ENCODE data around the gene VPS36. TPM values are rescaled to one million over a fixed set of nuclear protein-coding genes. Genes with fewer than 3 reads are reported as not detected.

VPS36 gene
- total and polyA plus RNA-seq, 9 of the 15 experiments (the other 6 are each of a cell fraction or from before 2014, with no cell fraction given) = 8.4 to 30.6 (median 23.7) TPM

- intact Hi-C loops (cut with micrococcal nuclease) (no loop called here), in situ Hi-C loops (cut with MboI) (no loop called here)
- Histone ChIP-seq H3K9me3 (replicated peaks; ENCODE audit: control insufficient read depth, insufficient read depth, low read depth, low read length) (no peaks in the 10 kb centered on the region), H3K9me1 (ENCODE audit: control insufficient read depth, insufficient read depth, low read length) (no peaks in the 10 kb centered on the region), H3K79me2 (ENCODE audit: control insufficient read depth, insufficient read depth, low read length) (no peaks in the 10 kb centered on the region), H3K36me3 (ENCODE audit: control insufficient read depth, insufficient read depth, low read length) (peaks cover 49% of the 10 kb centered on the region; the same call in 2 of the 3 replicates), H3K4me2 (ENCODE audit: insufficient read depth, low read length) (no peak overlapping the region), H2AFZ (ENCODE audit: low read depth, low read length) (no peak overlapping the region), H3K27ac (ENCODE audit: extremely low read depth, low read depth, low read length) (no peak overlapping the region), H4K20me1 (replicated peaks; ENCODE audit: control insufficient read depth, insufficient read depth, low read length) (no peaks in the 10 kb centered on the region), H3K9ac (ENCODE audit: insufficient read depth in 1 of 2, low read depth in 2 of 2, low read length in 2 of 2) (no peak overlapping the region), H3K4me1 (replicated peaks in 1 of 2; ENCODE audit: control insufficient read depth in 2 of 2, insufficient read depth in 2 of 2, low read length in 2 of 2) (no peaks in the 10 kb centered on the region), H3K27me3 (ENCODE audit: control insufficient read depth in 2 of 2, insufficient read depth in 2 of 2, low read length in 2 of 2) (no peaks in the 10 kb centered on the region), H3K4me3 (no peak overlapping the region)
- DNase-seq (ENCODE audit: extremely low read depth in 1 of 4, low spot score in 3 of 4) (no peak), FAIRE-seq (no peak), ATAC-seq (no peak)
- BruUV-seq (replicated peaks) = no TSS peak
- CTCF ChIA-PET (ENCODE audit: low intra/inter-chr PET ratio) = no interaction called here
- TF ChIP-seq ZNF561 (CRISPR knock-in tag; conservative IDR thresholded peaks at IDR 0.05) = no peak
- WGBS (ENCODE audit: insufficient coverage, low coverage, missing lambda C conversion rate) = 50% methylated on average over 1 of the region's 1 CpG
- POLR2A ChIA-PET = no interaction called here
Observed at GRCh38 chr13:52412128-52412527, 38.3 kb downstream of the VPS36 start.

GRCh38 chr13:52411629-52412028 is 38.8 kb downstream of the VPS36 start:
- Histone ChIP-seq H3K4me3 (no peak overlapping the region), H4K20me1 (replicated peaks; ENCODE audit: control insufficient read depth, insufficient read depth, low read length) (no peaks in the 10 kb centered on the region), H3K9ac (ENCODE audit: insufficient read depth in 1 of 2, low read depth in 2 of 2, low read length in 2 of 2) (no peak overlapping the region), H3K4me2 (ENCODE audit: insufficient read depth, low read length) (no peak overlapping the region), H3K9me3 (replicated peaks; ENCODE audit: control insufficient read depth, insufficient read depth, low read depth, low read length) (no peaks in the 10 kb centered on the region), H3K36me3 (ENCODE audit: control insufficient read depth, insufficient read depth, low read length) (peaks cover 44% of the 10 kb centered on the region; the same call in 2 of the 3 replicates), H3K9me1 (ENCODE audit: control insufficient read depth, insufficient read depth, low read length) (no peaks in the 10 kb centered on the region), H3K79me2 (ENCODE audit: control insufficient read depth, insufficient read depth, low read length) (no peaks in the 10 kb centered on the region), H2AFZ (ENCODE audit: low read depth, low read length) (no peak overlapping the region), H3K27ac (ENCODE audit: extremely low read depth, low read depth, low read length) (no peak overlapping the region), H3K4me1 (replicated peaks in 1 of 2; ENCODE audit: control insufficient read depth in 2 of 2, insufficient read depth in 2 of 2, low read length in 2 of 2) (no peaks in the 10 kb centered on the region), H3K27me3 (ENCODE audit: control insufficient read depth in 2 of 2, insufficient read depth in 2 of 2, low read length in 2 of 2) (no peaks in the 10 kb centered on the region)
- ChIA-PET POLR2A (interaction anchor here (1.2 kb wide), 1 partner anchor 37 kb away, joined by 3 read pairs; no protein-coding TSS in a partner anchor), CTCF (ENCODE audit: low intra/inter-chr PET ratio) (no interaction called here)
- DNase-seq (ENCODE audit: extremely low read depth in 1 of 4, low spot score in 3 of 4) = no peak
- BruUV-seq (replicated peaks) = no TSS peak
- WGBS (ENCODE audit: insufficient coverage, low coverage, missing lambda C conversion rate) = 81% methylated on average over 3 of the region's 4 CpGs
- FAIRE-seq = no peak
- in situ Hi-C loops (cut with MboI) = no loop called here
- intact Hi-C loops (cut with micrococcal nuclease) = no loop called here
- ATAC-seq = no peak
- TF ChIP-seq ZNF24 (IDR thresholded peaks at IDR 0.05) = no peak
- TF ChIP-seq ZNF263 (CRISPR knock-in tag; IDR thresholded peaks at IDR 0.05; ENCODE audit: borderline replicate concordance) = no peak
- TF ChIP-seq ZNF134 (CRISPR knock-in tag; conservative IDR thresholded peaks at IDR 0.05) = no peak
- no peak for TF ChIP-seq ZNF764 (CRISPR knock-in tag; IDR thresholded peaks at IDR 0.05; ENCODE audit: low read depth)
- TF ChIP-seq DIDO1 (tag; IDR thresholded peaks at IDR 0.05; ENCODE audit: low read depth) = no peak
- TF ChIP-seq CGGBP1 (CRISPR knock-in tag; IDR thresholded peaks at IDR 0.05) = no peak
- TF ChIP-seq ZNF431 (CRISPR knock-in tag; IDR thresholded peaks at IDR 0.05) = no peak
- no peak for TF ChIP-seq ZNF124 (CRISPR knock-in tag; IDR thresholded peaks at IDR 0.05)
- TF ChIP-seq ILK (tag; IDR thresholded peaks at IDR 0.05; ENCODE audit: borderline replicate concordance, low read depth) = no peak
